Astrocyte of the spinal cord (primary cell): Measurements from ENCODE around the gene EMD.

Experiments used
- DNase-seq: peaks from one replicate; pipeline ENCODE4 v3.0.0; 2011; ENCODE audit warnings: low read depth, low spot score
- H3K4me3 ChIP-seq: 2 replicates; pipeline ENCODE4 v1.5.1; 2011; ENCODE audit warnings: low read depth, mild to moderate bottlenecking, low read length, moderate library complexity
- in situ Hi-C: cut with HindIII; loops from 2 replicates; pipeline ENCODE4 v1.10.0; 2017; ENCODE audit warnings: low sequenced_read_pairs
- TF ChIP-seq, protein P1 (sequence below): IDR thresholded peaks from 2 replicates; pipeline ENCODE4 v1.5.1; 2012; ENCODE audit warnings: low read depth, mild to moderate bottlenecking, low read length, inconsistent platforms

EMD gene

DNA sequence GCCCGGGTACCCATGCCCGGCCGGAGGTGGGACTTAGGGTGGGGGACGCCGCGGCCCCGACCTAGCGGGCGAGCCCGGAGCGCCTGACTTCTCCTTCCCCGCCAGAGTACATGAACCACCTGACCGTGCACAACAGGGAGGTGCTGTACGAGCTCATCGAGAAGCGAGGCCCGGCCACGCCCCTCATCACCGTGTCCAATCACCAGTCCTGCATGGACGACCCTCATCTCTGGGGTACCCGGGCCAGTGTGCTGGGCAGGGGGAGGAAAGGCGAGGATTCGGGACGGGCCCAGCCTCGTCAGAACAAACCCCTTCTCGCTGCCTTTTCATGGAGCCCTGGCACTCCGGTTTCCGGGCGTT is 32.9 kb downstream of the EMD start:
- DNase-seq, result peak; percentile 48
- in situ Hi-C loops, result no loop called here
- peak overlapping the region; percentile 48 for H3K4me3 ChIP-seq
- TF ChIP-seq, protein P1, sequence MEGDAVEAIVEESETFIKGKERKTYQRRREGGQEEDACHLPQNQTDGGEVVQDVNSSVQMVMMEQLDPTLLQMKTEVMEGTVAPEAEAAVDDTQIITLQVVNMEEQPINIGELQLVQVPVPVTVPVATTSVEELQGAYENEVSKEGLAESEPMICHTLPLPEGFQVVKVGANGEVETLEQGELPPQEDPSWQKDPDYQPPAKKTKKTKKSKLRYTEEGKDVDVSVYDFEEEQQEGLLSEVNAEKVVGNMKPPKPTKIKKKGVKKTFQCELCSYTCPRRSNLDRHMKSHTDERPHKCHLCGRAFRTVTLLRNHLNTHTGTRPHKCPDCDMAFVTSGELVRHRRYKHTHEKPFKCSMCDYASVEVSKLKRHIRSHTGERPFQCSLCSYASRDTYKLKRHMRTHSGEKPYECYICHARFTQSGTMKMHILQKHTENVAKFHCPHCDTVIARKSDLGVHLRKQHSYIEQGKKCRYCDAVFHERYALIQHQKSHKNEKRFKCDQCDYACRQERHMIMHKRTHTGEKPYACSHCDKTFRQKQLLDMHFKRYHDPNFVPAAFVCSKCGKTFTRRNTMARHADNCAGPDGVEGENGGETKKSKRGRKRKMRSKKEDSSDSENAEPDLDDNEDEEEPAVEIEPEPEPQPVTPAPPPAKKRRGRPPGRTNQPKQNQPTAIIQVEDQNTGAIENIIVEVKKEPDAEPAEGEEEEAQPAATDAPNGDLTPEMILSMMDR, result no peak

DNA sequence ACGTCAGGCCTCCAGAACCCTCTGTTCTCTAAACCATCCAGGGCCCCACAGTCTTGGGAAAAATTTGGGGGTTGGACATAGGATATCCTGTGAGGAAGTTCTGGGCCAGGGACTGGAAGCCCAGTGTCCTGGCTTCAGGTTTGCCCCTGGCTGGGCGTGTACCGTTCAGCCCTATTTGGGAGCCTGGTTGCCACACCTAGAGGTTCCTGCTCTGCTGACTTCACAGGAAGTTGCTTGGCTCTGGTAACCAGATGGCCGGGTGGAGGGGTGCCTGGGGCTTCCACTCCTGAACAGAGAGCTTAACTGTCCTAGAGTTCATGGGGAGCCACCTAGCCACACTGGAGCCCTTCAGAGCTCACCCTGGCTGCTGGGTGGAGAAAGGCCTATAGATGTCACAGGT is 33.4 kb downstream of the EMD start:
- no peak for DNase-seq

DNA sequence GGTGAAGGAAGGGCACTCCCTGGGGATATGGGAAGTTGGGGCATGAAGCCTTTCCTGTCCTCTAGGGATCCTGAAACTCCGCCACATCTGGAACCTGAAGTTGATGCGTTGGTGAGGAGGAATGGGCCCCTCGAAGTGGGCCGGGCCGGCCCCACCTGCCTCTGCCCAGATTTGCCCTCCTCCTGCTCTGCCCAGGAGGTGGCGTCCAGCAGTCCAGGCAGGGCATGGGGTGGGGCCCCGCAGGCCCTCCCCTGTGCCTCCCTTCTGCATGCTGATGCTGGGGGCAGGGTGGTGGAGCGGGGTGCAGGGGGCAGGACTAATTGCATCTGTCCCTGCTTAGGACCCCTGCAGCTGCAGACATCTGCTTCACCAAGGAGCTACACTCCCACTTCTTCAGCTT is 34.0 kb downstream of the EMD start:
- no peak for DNase-seq
- in situ Hi-C loops, result no loop called here
- TF ChIP-seq, protein P1, result no peak
- no peak overlapping the region for H3K4me3 ChIP-seq

More for the DNA sequence above, 33.4 kb downstream of the EMD start:
- TF ChIP-seq, protein P1, result no peak
- in situ Hi-C loops, result no loop called here
- H3K4me3 ChIP-seq, result peak overlapping the region; percentile 48

DNA sequence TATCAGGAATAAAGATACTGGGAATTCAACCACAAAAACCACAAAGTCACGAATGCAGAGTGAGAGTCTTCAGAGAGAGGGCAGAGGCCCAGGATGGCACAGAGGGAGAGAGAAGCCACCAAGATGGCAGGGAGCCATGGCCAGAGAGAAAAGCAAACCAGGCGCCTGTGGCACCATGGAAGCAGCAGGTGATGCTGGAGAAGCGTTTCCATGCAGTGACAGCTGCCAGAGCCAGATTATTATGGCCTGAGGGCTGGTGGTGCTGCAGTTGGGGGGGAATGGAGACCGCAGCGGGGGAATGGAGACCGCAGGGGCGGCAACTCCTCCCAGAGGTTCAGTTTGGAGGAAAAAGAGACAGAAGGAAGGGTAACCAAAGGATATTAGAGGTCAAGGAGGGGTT is 38.1 kb downstream of the EMD start:
- DNase-seq, result no peak
- no peak overlapping the region for H3K4me3 ChIP-seq
- TF ChIP-seq, protein P1, result no peak
- in situ Hi-C loops, result no loop called here

DNA sequence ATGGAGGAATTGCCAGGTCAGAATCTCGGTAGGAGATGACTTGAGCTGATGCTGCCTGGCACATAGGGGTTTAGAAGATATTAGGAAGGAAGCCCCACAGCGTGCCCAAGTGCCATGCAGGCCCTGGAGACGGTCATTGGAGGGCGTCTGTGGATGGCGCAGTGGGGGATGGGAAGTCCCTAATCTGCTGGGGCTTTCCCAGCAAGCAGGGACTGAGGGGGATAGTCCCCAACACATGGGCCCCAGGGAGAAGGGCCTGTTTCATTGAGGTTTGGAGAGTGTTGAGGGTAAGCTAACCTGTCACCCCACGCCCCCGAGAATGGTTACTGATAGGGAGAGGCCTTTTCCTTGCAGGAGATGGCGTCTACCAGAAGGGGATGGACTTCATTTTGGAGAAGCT is 40.1 kb downstream of the EMD start:
- in situ Hi-C loops, result no loop called here
- TF ChIP-seq, protein P1, result no peak
- no peak for DNase-seq
- no peak overlapping the region for H3K4me3 ChIP-seq

DNA sequence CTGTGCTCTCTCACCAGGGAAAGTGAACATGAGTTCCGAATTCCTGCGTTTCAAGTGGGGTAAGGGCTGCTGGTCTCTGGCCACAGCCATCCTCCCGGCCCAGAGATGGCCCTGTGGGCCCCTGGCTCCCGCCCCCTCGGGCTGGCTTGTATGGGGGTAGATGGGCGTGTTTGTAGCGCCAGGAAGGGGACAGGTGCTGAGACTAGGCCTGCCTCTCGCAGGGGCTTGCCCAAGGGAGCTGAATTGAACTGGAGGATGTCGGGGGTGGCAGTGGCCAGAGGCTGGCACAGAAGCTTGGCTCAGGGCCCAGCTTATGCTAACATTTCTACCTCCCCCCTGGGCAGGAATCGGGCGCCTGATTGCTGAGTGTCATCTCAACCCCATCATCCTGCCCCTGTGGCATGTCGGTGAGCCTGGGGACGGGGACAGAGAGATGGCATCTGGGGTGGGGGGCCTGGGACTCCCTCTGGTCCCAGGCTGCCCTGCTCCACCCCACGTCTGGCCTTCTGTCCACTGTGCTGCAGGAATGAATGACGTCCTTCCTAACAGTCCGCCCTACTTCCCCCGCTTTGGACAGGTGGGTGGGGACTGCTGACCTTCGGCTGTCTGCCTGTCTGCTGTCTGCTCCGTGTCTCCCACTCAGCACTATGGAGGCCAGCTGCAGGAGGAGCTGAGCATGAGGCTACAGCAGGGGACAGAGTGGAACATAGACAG is 40.8 kb downstream of the EMD start:
- TF ChIP-seq, protein P1, result no peak
- no peak overlapping the region for H3K4me3 ChIP-seq
- in situ Hi-C loops, result no loop called here
- DNase-seq, result no peak

DNA sequence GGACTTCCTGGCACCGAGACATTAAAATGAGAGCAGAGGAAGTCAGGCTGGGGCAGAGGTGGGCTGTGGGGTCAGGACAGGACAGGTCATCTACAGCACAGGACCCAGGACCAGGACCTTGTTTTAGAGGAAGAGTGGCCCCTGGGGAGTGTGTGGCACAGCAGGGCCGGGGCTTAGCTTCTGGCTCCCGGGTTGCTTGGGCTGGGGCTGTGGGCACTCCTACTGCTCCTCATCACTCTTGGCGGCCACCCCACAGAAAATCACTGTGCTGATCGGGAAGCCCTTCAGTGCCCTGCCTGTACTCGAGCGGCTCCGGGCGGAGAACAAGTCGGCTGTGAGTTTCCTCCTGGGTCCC is 41.3 kb downstream of the EMD start:
- in situ Hi-C loops, result no loop called here
- TF ChIP-seq, protein P1, result no peak

More for the DNA sequence above, 41.3 kb downstream of the EMD start:
- no peak for DNase-seq
- H3K4me3 ChIP-seq, result no peak overlapping the region
